ENCODE measurements around the gene MMEL1.

- TF ChIP-seq ZNF184 (tag by site-specific recombination; IDR thresholded peaks at IDR 0.05): no peak
- no peak for TF ChIP-seq OVOL3 (tag by site-specific recombination; IDR thresholded peaks at IDR 0.05)
Observed at GRCh38 chr1:2606881-2607621, 25.8 kb downstream of the MMEL1 start.
